Skeletal muscle cell (primary cell): ENCODE data around the gene ZMAT5.
A peak's percentile ranks its signal among the peaks of the same experiment; 100 is the strongest.

Experiments used
- DNase-seq: peaks from one replicate; pipeline ENCODE4 v3.0.0-alpha.2; 2010; ENCODE audit warnings: low read depth
- H3K4me3 ChIP-seq: 2 replicates; pipeline ENCODE4 v1.5.1; 2011; ENCODE audit warnings: low read depth, mild to moderate bottlenecking, control low read depth, low read length, moderate library complexity

ZMAT5 gene

DNA sequence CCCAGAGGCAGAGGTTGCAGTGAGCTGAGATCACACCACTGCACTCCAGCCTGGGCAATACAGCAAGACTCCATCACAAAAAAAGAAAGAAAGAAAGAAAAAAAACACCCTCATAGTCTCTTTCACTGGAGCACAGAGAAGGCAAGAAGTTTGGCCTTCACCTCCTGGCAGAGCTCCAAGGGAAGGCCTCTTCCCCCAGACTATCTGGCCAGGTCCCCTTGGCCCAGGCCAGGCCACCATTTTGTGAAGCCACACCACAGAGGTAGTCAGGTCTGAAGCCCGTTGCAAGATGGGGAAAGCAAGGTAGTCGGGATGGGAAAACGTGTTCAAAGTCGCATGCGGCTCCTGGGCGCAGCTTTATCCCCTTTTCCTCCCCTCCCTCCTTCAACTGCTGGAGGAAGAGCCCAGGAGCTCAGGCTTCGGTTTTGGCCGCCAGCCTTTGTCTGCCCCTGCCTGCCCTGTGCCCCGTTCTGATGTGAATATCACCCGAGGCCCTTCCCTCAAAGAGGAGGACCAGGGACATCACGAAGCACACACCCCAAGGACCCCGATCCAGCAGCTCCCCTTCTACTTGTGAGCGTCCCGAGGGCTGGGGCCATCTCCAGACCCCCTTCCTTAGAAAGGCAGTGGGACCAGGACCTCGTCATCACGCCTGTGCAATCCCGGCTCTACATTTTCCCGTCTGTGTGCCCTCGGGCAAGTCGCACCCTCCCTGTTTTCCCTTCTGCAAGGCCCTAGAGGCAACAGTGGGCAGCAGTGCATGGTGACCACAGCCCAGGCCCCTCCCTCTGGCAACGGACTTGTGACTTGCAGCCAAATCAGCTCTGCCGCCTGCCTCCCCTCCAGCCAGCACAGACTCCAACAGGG, 29.3 kb downstream of the ZMAT5 start:
- DNase-seq: no peak

GRCh38 chr22:29735416-29735815, 31.4 kb downstream of the ZMAT5 start:
- no peak for DNase-seq
- no peak overlapping the region for H3K4me3 ChIP-seq

More for the DNA sequence above, 29.3 kb downstream of the ZMAT5 start:
- no peak overlapping the region for H3K4me3 ChIP-seq

DNA sequence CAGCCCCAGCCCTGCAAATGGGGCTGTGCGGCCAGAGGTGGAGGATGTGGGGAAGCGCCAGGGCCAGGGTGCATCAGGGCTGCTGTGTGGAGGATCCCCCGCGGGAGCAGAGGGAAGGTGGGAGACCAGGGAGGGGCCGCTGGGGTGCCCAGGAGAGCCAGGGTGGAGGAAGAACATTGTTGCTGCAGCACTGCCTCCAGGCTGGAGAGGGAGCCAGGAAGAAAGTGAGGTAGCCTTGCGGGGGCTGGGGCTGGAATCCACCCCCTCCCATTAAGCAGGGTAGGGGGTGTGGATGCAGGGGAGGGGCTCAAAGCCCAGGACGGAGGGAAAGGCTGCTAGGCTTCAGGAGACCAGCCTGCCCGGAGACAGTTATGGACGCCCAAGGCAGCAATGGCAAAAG, 32.0 kb downstream of the ZMAT5 start:
- no peak overlapping the region for H3K4me3 ChIP-seq
- no peak for DNase-seq

- H3K4me3 ChIP-seq: no peak overlapping the region
- no peak for DNase-seq
Measured at GRCh38 chr22:29734406-29734805, 32.4 kb downstream of the ZMAT5 start.

- DNase-seq: no peak
Measured at GRCh38 chr22:29733362-29734201, 33.2 kb downstream of the ZMAT5 start.

DNA sequence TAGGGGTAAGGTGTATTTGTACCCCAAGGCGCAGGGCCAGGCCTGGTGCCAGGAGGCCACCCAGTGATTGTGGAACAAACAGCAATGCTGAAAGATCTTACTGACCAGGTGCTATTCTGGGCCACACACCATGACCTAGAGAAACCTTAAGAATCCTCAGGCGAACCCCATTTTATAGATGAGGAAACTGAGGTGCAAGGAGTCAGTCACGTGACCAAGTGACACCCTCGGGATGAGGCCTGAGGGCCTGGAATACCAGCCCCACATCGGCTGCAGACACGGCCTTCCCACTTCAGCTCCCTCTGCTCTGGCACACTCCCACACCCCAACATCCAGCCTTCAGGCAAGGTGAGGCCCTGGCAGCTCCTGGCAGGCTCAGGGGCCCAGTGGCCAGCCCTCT, 33.9 kb downstream of the ZMAT5 start:
- H3K4me3 ChIP-seq: no peak overlapping the region
- DNase-seq: no peak

More at GRCh38 chr22:29733362-29734201, 33.2 kb downstream of the ZMAT5 start:
- H3K4me3 ChIP-seq: no peak overlapping the region

GRCh38 chr22:29731058-29731850, 35.6 kb downstream of the ZMAT5 start:
- no peak overlapping the region for H3K4me3 ChIP-seq
- DNase-seq: no peak

DNA sequence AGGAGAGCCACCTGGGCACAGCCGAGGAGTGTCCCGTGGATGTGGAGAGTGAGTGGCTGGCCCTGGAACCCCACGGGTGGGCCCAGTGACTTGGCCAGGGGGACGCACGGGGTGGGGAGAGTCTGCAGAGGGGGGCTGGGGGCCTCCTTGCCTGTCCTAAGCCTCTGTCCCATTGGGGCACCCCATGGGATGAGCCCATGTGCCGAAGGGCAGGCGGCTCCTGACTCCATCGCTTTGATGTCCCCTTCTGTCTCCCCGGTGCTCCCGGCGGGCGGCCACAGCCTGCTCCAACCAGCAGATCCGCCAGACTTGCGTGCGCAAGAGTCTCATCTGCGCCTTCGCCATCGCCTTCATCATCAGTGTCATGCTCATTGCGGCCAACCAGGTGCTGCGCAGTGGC, 37.6 kb downstream of the ZMAT5 start:
- no peak for DNase-seq

DNA sequence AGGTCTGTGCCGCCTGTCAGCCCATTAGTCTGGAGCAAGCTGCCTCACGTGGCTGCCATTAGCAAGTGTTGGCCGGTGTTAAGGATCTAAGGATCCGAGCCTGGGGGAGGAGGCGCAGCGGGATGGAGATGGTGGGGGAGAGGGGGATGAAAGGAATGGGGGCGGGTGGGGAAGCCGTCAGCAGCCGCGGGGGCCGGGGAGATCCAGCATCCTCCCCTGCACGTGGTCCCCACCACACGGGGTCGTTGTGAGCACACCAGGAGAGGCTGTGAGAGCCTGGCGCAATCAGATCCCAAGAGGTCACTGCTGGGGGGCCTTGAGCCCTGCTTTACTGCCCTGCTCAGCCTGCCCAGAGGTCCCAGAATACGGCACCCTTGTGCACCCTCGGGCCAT, 39.7 kb downstream of the ZMAT5 start:
- H3K4me3 ChIP-seq: no peak overlapping the region
- no peak for DNase-seq

More for the DNA sequence above, 37.6 kb downstream of the ZMAT5 start:
- no peak overlapping the region for H3K4me3 ChIP-seq

- DNase-seq: no peak
- H3K4me3 ChIP-seq: no peak overlapping the region
Measured at GRCh38 chr22:29726512-29727130, 40.2 kb downstream of the ZMAT5 start.

DNA sequence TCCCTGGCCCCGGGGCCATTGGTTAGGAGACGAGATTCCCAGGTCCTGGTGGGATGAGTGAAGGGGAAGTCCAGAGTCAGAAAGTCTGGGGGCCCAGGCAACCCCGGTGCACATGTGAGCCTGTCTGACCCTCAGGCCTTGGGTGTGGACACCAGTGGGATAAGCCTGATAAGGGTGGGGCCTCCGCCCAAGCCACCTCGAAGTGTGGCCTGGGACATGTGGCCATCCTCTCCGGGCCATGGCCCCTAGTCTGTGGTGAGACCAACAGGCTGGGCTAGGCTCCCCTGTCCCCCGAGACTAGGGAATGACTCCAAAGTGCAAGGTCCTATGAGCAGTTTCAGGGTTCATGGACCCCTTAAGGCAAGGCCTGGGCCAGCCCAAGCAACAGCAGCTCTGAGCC, 40.7 kb downstream of the ZMAT5 start:
- DNase-seq: no peak
- no peak overlapping the region for H3K4me3 ChIP-seq

DNA sequence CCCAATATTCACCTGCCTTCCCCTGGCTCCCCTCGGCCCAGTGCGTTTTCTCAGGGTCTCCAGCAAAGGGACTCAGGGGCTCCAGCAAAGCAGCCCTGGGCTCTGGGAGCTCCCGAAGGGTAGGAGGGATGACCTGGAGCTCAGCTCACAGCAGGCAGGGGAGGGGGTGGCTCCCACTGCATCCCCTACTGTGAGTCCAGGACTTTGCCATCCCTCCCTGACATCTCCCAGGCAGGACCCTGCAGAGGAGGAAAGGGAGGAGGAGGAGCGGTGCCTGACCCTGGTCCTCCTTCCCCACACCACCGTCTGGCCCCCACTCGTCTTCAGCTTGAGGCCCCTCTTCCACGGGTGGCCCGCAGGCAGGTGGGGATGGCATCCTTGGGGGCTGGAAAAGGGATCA, 42.0 kb downstream of the ZMAT5 start:
- DNase-seq: no peak
- H3K4me3 ChIP-seq: no peak overlapping the region

DNA sequence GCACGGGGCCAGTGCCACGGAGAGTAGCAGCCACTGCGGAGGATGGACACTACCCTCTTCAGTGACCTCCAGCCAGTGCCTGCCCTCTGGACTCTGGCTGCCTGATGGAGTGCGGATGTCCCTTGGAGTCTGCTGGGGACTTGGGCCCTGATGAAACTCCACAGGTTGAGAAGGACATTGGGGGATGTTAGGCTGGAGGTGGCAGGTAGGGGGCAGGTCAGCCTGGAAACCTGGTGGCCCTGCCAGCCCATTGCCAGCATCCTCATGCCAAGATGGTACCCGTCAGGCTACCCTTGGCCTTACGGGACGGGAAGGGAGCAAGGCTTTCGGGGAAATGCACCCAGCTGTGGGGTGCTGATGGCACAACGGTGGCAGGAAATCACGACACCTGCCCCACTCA, 43.0 kb downstream of the ZMAT5 start:
- H3K4me3 ChIP-seq: no peak overlapping the region
- no peak for DNase-seq

DNA sequence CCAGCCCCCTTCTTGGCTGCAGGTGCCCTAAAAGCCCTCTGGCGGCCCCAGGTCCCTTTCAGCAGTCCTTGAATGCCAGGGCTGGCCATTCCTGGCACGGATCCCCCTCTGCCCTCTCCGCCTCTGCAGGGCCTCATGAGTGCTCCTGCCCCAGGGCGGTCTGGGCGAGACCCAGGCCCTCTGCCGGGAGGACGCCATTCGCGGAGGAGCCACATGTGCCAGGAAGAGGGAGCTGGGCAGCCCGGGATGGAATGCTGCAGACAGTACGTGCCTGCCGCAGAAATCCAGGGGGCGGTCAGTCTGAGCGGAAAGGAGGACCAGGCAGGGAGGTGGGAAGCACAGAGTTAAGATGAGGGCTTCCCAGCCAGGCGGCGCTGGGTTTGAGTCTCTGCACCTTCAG, 44.2 kb downstream of the ZMAT5 start:
- DNase-seq: no peak
- no peak overlapping the region for H3K4me3 ChIP-seq

- DNase-seq: no peak
- no peak overlapping the region for H3K4me3 ChIP-seq
Measured at GRCh38 chr22:29722151-29722550, 44.7 kb downstream of the ZMAT5 start.

- no peak overlapping the region for H3K4me3 ChIP-seq
- no peak for DNase-seq
Measured at GRCh38 chr22:29720811-29721323, 45.9 kb downstream of the ZMAT5 start.

- DNase-seq: no peak
- peak within 1 kb of the TSS; percentile 18 for H3K4me3 ChIP-seq
Measured at GRCh38 chr22:29719899-29720645, 46.7 kb downstream of the ZMAT5 start, which contains the start of gene CABP7. TSS of gene CABP7 (plus strand) at chr22:29720003. CDS start at chr22:29720425, 422 bp downstream.
